HEK293 (cell line): ENCODE measurements around the gene ENOX2.
"Not testable (repeated sequence)": the region's sequence is repeated elsewhere in the genome, so short reads cannot be mapped to it uniquely, and the experiment has no call there.

ENCODE experiments used
- CTCF ChIA-PET: fragments of 350-600 bp; formaldehyde crosslinking; extraction: SDS; loops from one replicate; lab custom pipeline; 2021; ENCODE audit warnings: antibody characterized with exemption; lab: Yijun Ruan, JAX
- POLR2A ChIA-PET: fragments of 300-600 bp; formaldehyde crosslinking; extraction: SDS; loops from one replicate; lab custom pipeline; 2020; ENCODE audit warnings: antibody characterized with exemption, inconsistent platforms; lab: Yijun Ruan, JAX
- H3K27ac ChIP-seq: fragments of 200-500 bp; sonication (Bioruptor generic); 2 replicates; pipeline ENCODE4 v1.5.1; 2014; ENCODE audit warnings: low read depth, low read length, control low read depth, inconsistent platforms; ENCODE audit errors: extremely low read depth
- H3K36me3 ChIP-seq, 2 experiments: fragments of 200-500 bp in 1 of 2; sonication (Bioruptor generic) in 1 of 2; 1 replicate in 1 of 2; 2 replicates in 1 of 2; pipeline ENCODE4 v1.5.1; 2014 to 2017; ENCODE audit warnings: inconsistent platforms in 2 of 2, low read length in 2 of 2; ENCODE audit not compliant: control insufficient read depth in 2 of 2, insufficient read depth in 1 of 2
- H3K4me1 ChIP-seq: fragments of 200-500 bp; sonication (Bioruptor generic); 2 replicates; pipeline ENCODE4 v1.5.1; 2014; ENCODE audit warnings: mild to moderate bottlenecking, low read length, inconsistent platforms; ENCODE audit not compliant: control insufficient read depth, insufficient read depth
- H3K4me3 ChIP-seq: 2 replicates; pipeline ENCODE4 v1.5.1; 2011; ENCODE audit warnings: low read depth, mild to moderate bottlenecking, control low read depth, low read length, moderate library complexity
- H3K9me3 ChIP-seq: fragments of 200-500 bp; sonication (Bioruptor generic); 2 replicates; pipeline ENCODE4 v1.5.1; 2014; ENCODE audit warnings: low read depth, low read length, inconsistent platforms; ENCODE audit not compliant: control insufficient read depth, insufficient read depth
- FEZF1 ChIP-seq: fragments of 450-650 bp; formaldehyde crosslinking; IDR thresholded peaks from 2 replicates; pipeline ENCODE4 v1.5.1; 2016; ENCODE audit warnings: missing biosample characterization, missing genetic modification characterization
- MYNN ChIP-seq: fragments of 450-650 bp; formaldehyde crosslinking; IDR thresholded peaks from 2 replicates; pipeline ENCODE4 v1.5.1; 2016; ENCODE audit warnings: missing biosample characterization, missing genetic modification characterization, borderline replicate concordance
- SALL2 ChIP-seq: fragments of 450-650 bp; formaldehyde crosslinking; IDR thresholded peaks from 2 replicates; pipeline ENCODE4 v1.5.0; 2017; ENCODE audit warnings: missing biosample characterization, mild to moderate bottlenecking, missing genetic modification characterization, borderline replicate concordance
- ZBTB20 ChIP-seq: fragments of 450-650 bp; formaldehyde crosslinking; IDR thresholded peaks from 2 replicates; pipeline ENCODE4 v1.5.1; 2016; ENCODE audit warnings: missing biosample characterization, missing genetic modification characterization
- ZFP37 ChIP-seq: fragments of 450-650 bp; formaldehyde crosslinking; IDR thresholded peaks from 2 replicates; pipeline ENCODE4 v1.5.1; 2016; ENCODE audit warnings: missing biosample characterization, missing genetic modification characterization
- ZNF114 ChIP-seq: fragments of 450-650 bp; formaldehyde crosslinking; IDR thresholded peaks from 2 replicates; pipeline ENCODE4 v1.5.0; 2017; ENCODE audit warnings: missing biosample characterization, missing genetic modification characterization
- ZNF146 ChIP-seq: fragments of 450-650 bp; formaldehyde crosslinking; IDR thresholded peaks from 2 replicates; pipeline ENCODE4 v1.5.1; 2016; ENCODE audit warnings: missing biosample characterization, missing genetic modification characterization
- ZNF157 ChIP-seq: fragments of 450-650 bp; formaldehyde crosslinking; IDR thresholded peaks from 2 replicates; pipeline ENCODE4 v1.5.1; 2016; ENCODE audit warnings: missing biosample characterization, missing genetic modification characterization
- ZNF214 ChIP-seq: fragments of 450-650 bp; formaldehyde crosslinking; IDR thresholded peaks from 2 replicates; pipeline ENCODE4 v1.5.1; 2017; ENCODE audit warnings: missing biosample characterization, mild to moderate bottlenecking, missing genetic modification characterization, borderline replicate concordance
- ZNF223 ChIP-seq: fragments of 450-650 bp; formaldehyde crosslinking; IDR thresholded peaks from 2 replicates; pipeline ENCODE4 v1.5.1; 2016; ENCODE audit warnings: missing biosample characterization, missing genetic modification characterization
- ZNF26 ChIP-seq: fragments of 450-650 bp; formaldehyde crosslinking; IDR thresholded peaks from 2 replicates; pipeline ENCODE4 v1.5.1; 2016; ENCODE audit warnings: missing biosample characterization, missing genetic modification characterization
- ZNF292 ChIP-seq: fragments of 450-650 bp; formaldehyde crosslinking; IDR thresholded peaks from 2 replicates; pipeline ENCODE4 v1.5.1; 2016; ENCODE audit warnings: low read depth, missing biosample characterization, missing genetic modification characterization, borderline replicate concordance
- ZNF350 ChIP-seq: fragments of 450-650 bp; formaldehyde crosslinking; IDR thresholded peaks from 2 replicates; pipeline ENCODE4 v1.5.0; 2017; ENCODE audit warnings: missing biosample characterization, mild to moderate bottlenecking, missing genetic modification characterization
- ZNF433 ChIP-seq: fragments of 450-650 bp; formaldehyde crosslinking; IDR thresholded peaks from 2 replicates; pipeline ENCODE4 v1.5.1; 2016; ENCODE audit warnings: missing biosample characterization, missing genetic modification characterization, low read depth
- ZNF501 ChIP-seq: fragments of 450-650 bp; formaldehyde crosslinking; IDR thresholded peaks from 2 replicates; pipeline ENCODE4 v1.5.1; 2016; ENCODE audit warnings: missing biosample characterization, missing genetic modification characterization
- ZNF529 ChIP-seq: fragments of 450-650 bp; formaldehyde crosslinking; IDR thresholded peaks from 2 replicates; pipeline ENCODE4 v1.5.1; 2017; ENCODE audit warnings: missing genetic modification characterization, missing biosample characterization; ENCODE audit not compliant: insufficient replicate concordance
- ZNF623 ChIP-seq: fragments of 450-650 bp; formaldehyde crosslinking; IDR thresholded peaks from 2 replicates; pipeline ENCODE4 v1.5.1; 2016; ENCODE audit warnings: missing biosample characterization, missing genetic modification characterization
- ZNF626 ChIP-seq: fragments of 450-650 bp; sonication (Bioruptor Pico); formaldehyde crosslinking; IDR thresholded peaks from 2 replicates; pipeline ENCODE4 v1.5.1; 2018; ENCODE audit warnings: missing biosample characterization, missing genetic modification characterization, inconsistent platforms
- ZNF843 ChIP-seq: fragments of 450-650 bp; formaldehyde crosslinking; IDR thresholded peaks from 2 replicates; pipeline ENCODE4 v1.5.1; 2016; ENCODE audit warnings: missing biosample characterization, missing genetic modification characterization
- ZSCAN16 ChIP-seq: fragments of 450-650 bp; formaldehyde crosslinking; IDR thresholded peaks from 2 replicates; pipeline ENCODE4 v1.5.1; 2016; ENCODE audit warnings: missing biosample characterization, missing genetic modification characterization
- TF ChIP-seq, protein P1 (sequence below): fragments of 450-650 bp; IDR thresholded peaks from 2 replicates; pipeline ENCODE4 v1.5.1; 2018; ENCODE audit warnings: missing biosample characterization, missing genetic modification characterization

The ENOX2 gene

GRCh38 chrX:130799393-130799792, 103.6 kb downstream of the ENOX2 start (continued):
- TF ChIP-seq, protein P1, sequence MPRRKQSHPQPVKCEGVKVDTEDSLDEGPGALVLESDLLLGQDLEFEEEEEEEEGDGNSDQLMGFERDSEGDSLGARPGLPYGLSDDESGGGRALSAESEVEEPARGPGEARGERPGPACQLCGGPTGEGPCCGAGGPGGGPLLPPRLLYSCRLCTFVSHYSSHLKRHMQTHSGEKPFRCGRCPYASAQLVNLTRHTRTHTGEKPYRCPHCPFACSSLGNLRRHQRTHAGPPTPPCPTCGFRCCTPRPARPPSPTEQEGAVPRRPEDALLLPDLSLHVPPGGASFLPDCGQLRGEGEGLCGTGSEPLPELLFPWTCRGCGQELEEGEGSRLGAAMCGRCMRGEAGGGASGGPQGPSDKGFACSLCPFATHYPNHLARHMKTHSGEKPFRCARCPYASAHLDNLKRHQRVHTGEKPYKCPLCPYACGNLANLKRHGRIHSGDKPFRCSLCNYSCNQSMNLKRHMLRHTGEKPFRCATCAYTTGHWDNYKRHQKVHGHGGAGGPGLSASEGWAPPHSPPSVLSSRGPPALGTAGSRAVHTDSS: no peak
- TF ChIP-seq ZNF350: no peak

DNA sequence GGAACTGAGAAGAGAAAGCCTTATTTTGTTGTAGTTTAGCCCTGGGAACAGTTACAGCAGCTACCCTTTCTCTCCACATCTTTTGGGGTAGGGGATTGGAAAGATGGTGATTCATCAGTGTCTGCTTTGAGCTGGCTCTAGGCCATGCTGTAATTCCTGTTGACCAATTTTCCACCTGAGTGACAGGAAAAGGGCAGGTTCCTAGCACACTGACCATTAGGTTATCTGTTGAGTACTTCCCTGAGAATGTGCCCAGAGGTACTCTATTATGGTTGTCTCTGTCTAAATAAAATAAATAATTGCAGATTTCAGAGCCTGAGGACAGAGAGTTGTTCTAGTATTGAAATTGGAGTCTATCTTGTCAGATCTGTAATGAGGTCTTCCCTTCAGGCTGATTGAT, 109.0 kb downstream of the ENOX2 start:
- no peaks in the 10 kb centered on the region for H3K36me3 ChIP-seq
- TF ChIP-seq ZNF433 (tag by site-specific recombination): no peak
- TF ChIP-seq ZNF292 (tag by site-specific recombination): no peak
- no peak for TF ChIP-seq ZNF623 (tag by site-specific recombination)
- TF ChIP-seq ZBTB20 (tag by site-specific recombination): no peak
- no peak for TF ChIP-seq ZNF626 (tag by site-specific recombination)
- no peak for TF ChIP-seq ZNF501 (tag by site-specific recombination)
- TF ChIP-seq MYNN (tag by site-specific recombination): no peak
- TF ChIP-seq FEZF1: no peak
- no peak for TF ChIP-seq ZNF157 (tag by site-specific recombination)
- TF ChIP-seq ZNF214 (tag by site-specific recombination): no peak
- TF ChIP-seq ZNF529 (tag by site-specific recombination): no peak
- TF ChIP-seq ZNF26 (tag by site-specific recombination): no peak
- no peak for TF ChIP-seq ZSCAN16 (tag by site-specific recombination)
- TF ChIP-seq ZNF843 (tag by site-specific recombination): no peak
- no peak for TF ChIP-seq ZFP37 (tag by site-specific recombination)
- no peak for TF ChIP-seq ZNF223 (tag by site-specific recombination)
- no peak for TF ChIP-seq ZNF114 (tag by site-specific recombination)
- no peak for TF ChIP-seq SALL2 (tag by site-specific recombination)
- H3K9me3 ChIP-seq: no peaks in the 10 kb centered on the region
- H3K4me3 ChIP-seq: no peak overlapping the region
- H3K4me1 ChIP-seq: no peaks in the 10 kb centered on the region; the same call in 1 of the 2 replicates
- POLR2A ChIA-PET: no interaction called here
- CTCF ChIA-PET: no interaction called here
- H3K27ac ChIP-seq: no peak overlapping the region

DNA sequence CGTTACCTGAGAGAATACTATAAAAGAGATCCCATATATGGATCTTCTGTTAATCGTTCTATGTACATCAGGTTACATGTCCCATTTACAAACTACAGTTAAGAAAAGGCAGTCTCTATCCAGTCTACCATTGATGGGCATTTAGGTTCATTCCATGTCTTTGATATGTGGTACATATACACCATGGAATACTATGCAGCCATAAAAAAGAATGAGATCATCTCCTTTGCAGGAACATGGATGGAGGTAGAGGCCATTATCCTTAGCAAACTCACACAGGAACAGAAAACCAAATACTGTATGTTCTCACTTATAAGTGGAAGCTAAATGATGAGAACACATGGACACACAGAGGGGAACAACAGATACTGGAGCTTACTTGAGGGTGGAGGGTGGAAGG, 111.1 kb downstream of the ENOX2 start:
- H3K4me1 ChIP-seq, H3K4me3 ChIP-seq, H3K36me3 ChIP-seq, H3K9me3 ChIP-seq, POLR2A ChIA-PET, H3K27ac ChIP-seq: not testable (repeated sequence)
- TF ChIP-seq ZNF146 (tag by site-specific recombination): peak; percentile 84
- CTCF ChIA-PET: interaction anchor here (0.6 kb wide), 1 partner anchor 69 kb away, joined by 3 read pairs; no protein-coding TSS in a partner anchor
